NCI-H1417 (cell line): ENCODE measurements around the gene CD63.
A peak's percentile ranks its signal among the peaks of the same experiment; 100 is the strongest.

Experiments
- DNase-seq, 3 experiments: peaks; one replicate each; lab custom pipeline; 2025; lab: John Stamatoyannopoulos, UW

The CD63 gene

GRCh38 chr12:55687746-55688145 lies 41.1 kb downstream of the CD63 start:
- no peak for DNase-seq

GRCh38 chr12:55686366-55687010 lies 42.3 kb downstream of the CD63 start:
- DNase-seq, result no peak

DNA sequence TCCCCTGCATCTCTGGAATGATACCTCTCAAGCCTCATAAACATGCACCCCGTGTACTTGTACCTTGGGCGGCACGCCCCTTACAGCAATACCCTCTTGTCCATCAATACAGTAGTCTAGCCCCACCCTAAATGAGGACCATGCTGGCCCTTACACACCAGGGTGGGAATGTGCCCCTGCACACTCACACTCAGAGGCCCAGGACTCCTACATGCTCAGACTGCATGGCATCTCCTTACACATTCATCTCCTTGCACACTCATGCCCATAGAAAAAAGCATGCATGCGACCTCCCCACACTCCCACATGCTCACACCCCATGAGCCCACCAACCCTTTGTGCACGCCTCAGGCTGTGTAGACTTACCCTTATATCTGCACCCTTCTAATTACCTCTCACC lies 43.1 kb downstream of the CD63 start:
- no peak for DNase-seq

DNA sequence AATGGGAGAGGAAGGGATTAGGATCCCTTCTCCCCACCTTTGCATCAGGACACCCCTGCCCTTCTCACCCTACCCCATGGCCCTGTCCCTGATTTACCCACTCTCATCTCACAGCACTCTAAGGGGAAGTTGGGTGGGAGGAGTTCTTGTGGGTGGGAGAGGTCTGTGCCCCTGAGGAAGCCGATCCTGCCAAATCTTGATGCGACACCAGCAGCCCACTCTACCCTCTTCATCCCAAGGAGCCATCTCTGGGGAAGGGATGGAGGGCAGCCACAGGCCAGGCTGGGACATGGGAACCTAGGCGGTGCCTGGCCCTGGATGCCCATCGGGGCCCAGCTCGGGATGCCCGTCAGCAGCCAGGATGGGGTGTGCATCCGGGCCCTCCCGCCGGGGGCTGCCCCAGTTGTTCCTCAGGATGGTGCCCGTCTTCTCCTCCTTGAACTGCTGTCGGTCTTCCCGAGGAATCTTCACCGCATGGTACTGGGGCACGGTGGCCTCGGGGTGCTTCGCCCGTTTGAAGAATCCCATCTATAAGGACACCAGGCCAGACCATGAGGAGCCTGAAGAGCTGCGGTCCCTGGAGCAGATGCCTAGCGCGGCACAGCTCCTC lies 43.9 kb downstream of the CD63 start:
- DNase-seq, result no peak

DNA sequence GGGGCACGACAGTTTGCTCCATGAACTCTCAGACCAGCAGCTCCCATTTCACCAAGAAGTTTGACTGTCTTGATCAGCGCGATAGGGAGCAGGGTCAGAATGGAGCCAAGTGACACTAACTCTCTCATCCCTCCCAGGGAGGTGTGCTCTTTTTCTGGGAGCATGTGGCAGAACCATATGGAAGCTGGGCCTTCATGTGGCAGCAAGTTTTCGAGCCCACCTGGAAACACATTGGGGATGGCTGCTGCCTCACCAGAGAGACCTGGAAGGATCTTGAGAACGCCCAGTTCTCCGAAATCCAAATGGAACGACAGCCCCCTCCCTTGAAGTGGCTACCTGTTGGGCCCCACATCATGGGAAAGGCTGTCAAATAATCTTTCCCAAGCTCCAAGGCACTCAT lies 45.1 kb downstream of the CD63 start:
- no peak for DNase-seq

- no peak for DNase-seq
Measured at GRCh38 chr12:55682087-55682796, 46.6 kb downstream of the CD63 start.

DNA sequence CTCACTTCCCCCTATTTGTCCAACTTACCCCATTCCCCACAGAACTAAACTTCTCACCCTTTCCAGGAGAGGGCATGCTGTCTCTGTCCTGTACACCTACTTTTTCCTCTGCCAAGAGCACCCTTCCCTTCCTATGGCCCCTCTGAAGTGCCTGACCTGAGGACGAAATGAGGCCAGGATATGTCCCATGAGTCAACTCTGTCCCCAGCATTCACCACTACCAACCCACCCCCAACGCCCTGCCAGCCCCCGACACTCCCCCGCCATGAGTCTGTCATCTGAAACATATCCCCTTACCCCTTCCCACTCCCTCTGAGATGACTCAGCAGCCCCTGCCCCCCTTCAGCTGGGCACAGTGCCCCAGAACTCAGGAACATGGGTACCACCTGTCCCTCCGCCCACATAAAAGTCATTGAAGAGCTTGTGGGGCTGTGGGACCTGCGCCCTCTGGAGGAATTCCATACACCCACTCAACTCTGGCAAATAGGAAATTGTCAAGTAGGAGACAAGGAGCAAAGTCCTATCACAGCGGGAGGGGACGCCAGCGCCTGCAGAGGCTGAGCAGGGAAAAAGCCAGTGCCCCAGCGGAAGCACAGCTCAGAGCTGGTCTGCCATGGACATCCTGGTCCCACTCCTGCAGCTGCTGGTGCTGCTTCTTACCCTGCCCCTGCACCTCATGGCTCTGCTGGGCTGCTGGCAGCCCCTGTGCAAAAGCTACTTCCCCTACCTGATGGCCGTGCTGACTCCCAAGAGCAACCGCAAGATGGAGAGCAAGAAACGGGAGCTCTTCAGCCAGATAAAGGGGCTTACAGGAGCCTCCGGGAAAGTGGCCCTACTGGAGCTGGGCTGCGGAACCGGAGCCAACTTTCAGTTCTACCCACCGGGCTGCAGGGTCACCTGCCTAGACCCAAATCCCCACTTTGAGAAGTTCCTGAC lies 47.4 kb downstream of the CD63 start:
- DNase-seq, result peak; percentile 43 to 60 (median 46)

- DNase-seq, result no peak
Measured at GRCh38 chr12:55679691-55680090, 49.1 kb downstream of the CD63 start.

GRCh38 chr12:55676707-55677106 lies 52.1 kb downstream of the CD63 start:
- DNase-seq, result no peak

DNA sequence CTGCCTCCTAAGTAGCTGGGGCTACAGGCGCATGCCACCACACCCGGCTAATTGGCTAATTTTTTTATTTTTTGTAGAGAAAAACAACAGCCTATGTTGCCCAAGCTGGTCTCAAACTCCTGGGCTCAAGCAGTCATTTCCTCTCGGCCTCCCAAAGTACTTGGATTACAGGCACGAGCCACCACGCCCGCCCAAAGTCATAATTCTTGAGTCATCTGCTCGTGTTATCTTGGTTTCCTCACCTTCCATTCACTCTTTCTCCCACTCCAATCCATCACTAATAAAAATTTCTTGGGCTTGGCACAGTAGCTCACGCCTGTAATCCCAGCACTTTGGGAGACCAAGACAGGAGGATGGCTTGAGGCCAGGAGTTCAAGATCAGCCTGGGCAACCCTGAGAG lies 53.1 kb downstream of the CD63 start:
- no peak for DNase-seq
